ENCODE results near the gene SOS1. TPM values are rescaled to one million over a fixed set of nuclear protein-coding genes. Genes with fewer than 3 reads are reported as not detected.
A peak's percentile ranks its signal among the peaks of the same experiment; 100 is the strongest.

SOS1 gene
- total and polyA plus RNA-seq, 2 donors (not counting 3 experiments of a cell fraction or from before 2014, with no cell fraction given), result 22.2 to 32.5 TPM

GRCh38 chr2:38947241-38948239 lies 173.3 kb downstream of the SOS1 start:
- Histone ChIP-seq H3K27me3 (ENCODE audit: control insufficient read depth in 2 of 2, insufficient read depth in 2 of 2, low read length in 2 of 2) (peaks cover 0 to 3% of the 10 kb centered on the region in 2 experiments), H2AFZ (ENCODE audit: low read depth, low read length) (no peak overlapping the region), H3K4me3 (replicated peaks in 1 of 3; ENCODE audit: insufficient read depth in 1 of 3, low read depth in 1 of 3, low read length in 3 of 3) (no peak overlapping the region), H3K4me1 (ENCODE audit: control insufficient read depth, extremely low read depth, insufficient read depth, low read length) (peaks cover 6% of the 10 kb centered on the region), H3K9ac (replicated peaks; ENCODE audit: extremely low read depth, insufficient read depth, low read length) (no peak overlapping the region), H3K4me2 (ENCODE audit: insufficient read depth, low read length) (no peak overlapping the region), H3K36me3 (ENCODE audit: control insufficient read depth in 2 of 2, extremely low read depth in 1 of 2, insufficient read depth in 2 of 2, low read length in 2 of 2) (no peaks in the 10 kb centered on the region), H3K9me3 (replicated peaks; ENCODE audit: control insufficient read depth, insufficient read depth, low read length) (no peaks in the 10 kb centered on the region), H3K27ac (ENCODE audit: insufficient read depth, low read depth, low read length) (no peak overlapping the region), H3K9me1 (replicated peaks; ENCODE audit: control insufficient read depth, extremely low read depth, insufficient read depth, low read length) (no peaks in the 10 kb centered on the region), H4K20me1 (replicated peaks; ENCODE audit: control insufficient read depth, extremely low read depth, insufficient read depth, low read length) (no peaks in the 10 kb centered on the region), H3K79me2 (ENCODE audit: control insufficient read depth, insufficient read depth, low read length) (no peaks in the 10 kb centered on the region)
- ChIA-PET POLR2A (interaction anchor here (0.6 to 1.2 kb wide), 6 partner anchors 12 to 282 kb away, joined by 4 to 6 read pairs (median 4); partner anchors contain the start of gene SRSF7), CTCF (interaction anchor here (0.7 to 5.7 kb wide), 58 partner anchors 9 to 797 kb away, joined by 3 to 449 read pairs (median 4); partner anchors contain the start of genes DHX57, MORN2 and SOS1)
- dilution Hi-C loops (cut with MboI; ENCODE audit: extremely low pct_ligation_motif_present, low sequenced_read_pairs) (no loop called here), intact Hi-C loops (cut with micrococcal nuclease) (loop anchor here (1.0 to 2.0 kb wide), 4 partner anchors 13 to 783 kb away; no protein-coding TSS in a partner anchor)
- TF ChIP-seq MAX (IDR thresholded peaks at IDR 0.05; ENCODE audit: insufficient read depth, insufficient read length) (no peak), GATA2 (IDR thresholded peaks at IDR 0.05; ENCODE audit: insufficient read depth, insufficient read length, low read depth, low read length) (no peak), EZH2 (IDR thresholded peaks at IDR 0.05; ENCODE audit: borderline replicate concordance, low read depth, low read length, severe bottlenecking) (no peak), MYC (IDR thresholded peaks at IDR 0.05; ENCODE audit: low read depth, low read length) (no peak), CTCF (IDR thresholded peaks at IDR 0.05; ENCODE audit: extremely low read depth in 1 of 2, insufficient read depth in 1 of 2, low read depth in 1 of 2, low read length in 2 of 2) (peak; percentile 66 to 80), POLR2AphosphoS5 (IDR thresholded peaks at IDR 0.05; ENCODE audit: insufficient read depth, low read depth, low read length) (no peak), POLR2A (IDR thresholded peaks at IDR 0.05; ENCODE audit: low read depth, low read length) (no peak), FOS (IDR thresholded peaks at IDR 0.05; ENCODE audit: borderline replicate concordance, insufficient read depth, low read length) (peak; percentile 9), JUN (IDR thresholded peaks at IDR 0.05; ENCODE audit: borderline replicate concordance, insufficient read depth, insufficient read length, low read depth) (no peak)
- DNase-seq (ENCODE audit: low read depth, low spot score), result peak; percentile 76
- peak; percentile 99 for FAIRE-seq
- no TSS peak for BruUV-seq (replicated peaks)
